Thyroid gland (tissue), 4 donors: ENCODE measurements around the gene TTC8. TPM values are rescaled to one million over a fixed set of nuclear protein-coding genes. Genes with fewer than 3 reads are reported as not detected.
A peak's percentile ranks its signal among the peaks of the same experiment; 100 is the strongest.

ENCODE experiments used
- DNase-seq, 2 donors: peaks; one replicate each; pipeline ENCODE4 v3.0.0-alpha.2; 2019
- H3K27ac ChIP-seq, 3 donors: fragments of 200-600 bp; sonication (generic); 1 replicate in 2 of 3; 2 replicates in 1 of 3; pipeline ENCODE4 v1.5.1; 2016 to 2019; ENCODE audit warnings: mild to moderate bottlenecking in 1 of 3, moderate library complexity in 1 of 3
- H3K27me3 ChIP-seq: fragments of 200-600 bp; sonication (generic); one replicate; pipeline ENCODE4 v1.5.1; 2019
- H3K36me3 ChIP-seq, 2 donors: fragments of 200-600 bp; sonication (generic); one replicate each; pipeline ENCODE4 v1.5.1; 2016 to 2019
- H3K4me1 ChIP-seq, 2 donors: fragments of 200-600 bp; sonication (generic); one replicate each; pipeline ENCODE4 v1.5.1; 2017 to 2019
- H3K4me3 ChIP-seq, 3 donors: fragments of 200-600 bp; sonication (generic); replicated peaks in 1 of 3; 1 replicate in 2 of 3; 2 replicates in 1 of 3; pipeline ENCODE4 v1.5.1; 2016; ENCODE audit warnings: mild to moderate bottlenecking in 1 of 3
- H3K9me3 ChIP-seq: fragments of 200-600 bp; sonication (generic); one replicate; pipeline ENCODE4 v1.5.1; 2017
- CTCF ChIP-seq, 6 experiments: fragments of 200-600 bp in 3 of 6; fragments of 450-650 bp in 3 of 6; sonication (generic) in 3 of 6; IDR thresholded peaks; one replicate each; pipeline ENCODE4 v1.5.1; 2016 to 2019; ENCODE audit warnings: antibody characterized with exemption in 6 of 6, mild to moderate bottlenecking in 2 of 6, inconsistent platforms in 1 of 6, moderate library complexity in 1 of 6
- POLR2A ChIP-seq, 2 donors: fragments of 450-650 bp; IDR thresholded peaks; one replicate each; pipeline ENCODE4 v1.6.1; 2017; ENCODE audit warnings: antibody characterized with exemption in 2 of 2, mild to moderate bottlenecking in 2 of 2, moderate library complexity in 1 of 2
- WGBS, 2 donors: methylation state at CpG; one replicate each; pipeline ENCODE4 v1.1.5; 2017; 5-methylcytosine and 5-hydroxymethylcytosine counted together
- intact Hi-C: fragments of 100-400 bp; cut with DNase I; formaldehyde crosslinking; loops from one replicate; pipeline ENCODE4 v1.15.1; 2023
- total RNA-seq, 4 donors: library from RNA; depleted of rRNA; stranded (reverse); fragments of >200 nt; gene quantifications; one replicate each; pipeline ENCODE4 v1.2.3, GENCODE V29; 2016

TTC8 gene
- total RNA-seq, 4 donors from 2014 or later: 51.4 to 118 (median 68.0) TPM

GRCh38 chr14:88838015-88838414 lies 13.6 kb downstream of the TTC8 start:
- peaks cover 33 to 40% of the 10 kb centered on the region in 2 donors for H3K4me1 ChIP-seq
- H3K4me3 ChIP-seq: no peak overlapping the region
- H3K36me3 ChIP-seq: peaks cover 0 to 4% of the 10 kb centered on the region in 2 donors
- intact Hi-C loops: no loop called here
- WGBS, 2 donors: 94 to 97% methylated on average over 3 of the region's 3 CpGs
- H3K9me3 ChIP-seq: no peaks in the 10 kb centered on the region
- TF ChIP-seq CTCF (IDR thresholded peaks at IDR 0.05): no peak
- no peak for TF ChIP-seq POLR2A (IDR thresholded peaks at IDR 0.05)
- H3K27me3 ChIP-seq: no peaks in the 10 kb centered on the region
- H3K27ac ChIP-seq: peak overlapping the region in 2 of 3 donors; percentile 16 to 97
- DNase-seq: no peak

GRCh38 chr14:88840926-88841325 lies 16.5 kb downstream of the TTC8 start:
- 95% methylated on average over 5 of the region's 5 CpGs for WGBS, 2 donors
- intact Hi-C loops: no loop called here
- Histone ChIP-seq H3K27ac (no peak overlapping the region), H3K4me3 (no peak overlapping the region), H3K27me3 (no peaks in the 10 kb centered on the region), H3K36me3 (peaks cover 0 to 4% of the 10 kb centered on the region in 2 donors), H3K9me3 (no peaks in the 10 kb centered on the region), H3K4me1 (peaks cover 8 to 15% of the 10 kb centered on the region in 2 donors)
- no peak for DNase-seq
- TF ChIP-seq POLR2A (IDR thresholded peaks at IDR 0.05): no peak
- no peak for TF ChIP-seq CTCF (IDR thresholded peaks at IDR 0.05)

- no peaks in the 10 kb centered on the region for H3K9me3 ChIP-seq
- peaks cover 0 to 4% of the 10 kb centered on the region in 2 donors for H3K36me3 ChIP-seq
- H3K4me1 ChIP-seq: peaks cover 3 to 9% of the 10 kb centered on the region in 2 donors
- TF ChIP-seq CTCF (IDR thresholded peaks at IDR 0.05) (no peak), POLR2A (IDR thresholded peaks at IDR 0.05) (no peak)
- DNase-seq: no peak
- 95% methylated on average over 1 of the region's 1 CpG for WGBS, 2 donors
- no peaks in the 10 kb centered on the region for H3K27me3 ChIP-seq
- H3K27ac ChIP-seq: no peak overlapping the region
- intact Hi-C loops: no loop called here
- H3K4me3 ChIP-seq: no peak overlapping the region
These were observed 17.3 kb downstream of the TTC8 start for GRCh38 chr14:88841741-88842140.

- Histone ChIP-seq H3K36me3 (peaks cover 0 to 4% of the 10 kb centered on the region in 2 donors), H3K27me3 (no peaks in the 10 kb centered on the region), H3K9me3 (no peaks in the 10 kb centered on the region), H3K27ac (no peak overlapping the region), H3K4me3 (no peak overlapping the region), H3K4me1 (peaks cover 0 to 5% of the 10 kb centered on the region in 2 donors)
- TF ChIP-seq POLR2A (IDR thresholded peaks at IDR 0.05): no peak
- no peak for TF ChIP-seq CTCF (IDR thresholded peaks at IDR 0.05)
- DNase-seq: no peak
- WGBS, 2 donors: 89 to 94% methylated on average over 1 of the region's 1 CpG
- intact Hi-C loops: no loop called here
These were observed 18.0 kb downstream of the TTC8 start for GRCh38 chr14:88842414-88842813.

GRCh38 chr14:88844980-88845491 lies 20.6 kb downstream of the TTC8 start:
- no peak for DNase-seq
- TF ChIP-seq CTCF (IDR thresholded peaks at IDR 0.05) (no peak), POLR2A (IDR thresholded peaks at IDR 0.05) (no peak)

More at GRCh38 chr14:88844980-88845491, 20.6 kb downstream of the TTC8 start:
- intact Hi-C loops: no loop called here
- H3K4me1 ChIP-seq: no peaks in the 10 kb centered on the region
- 81 to 90% methylated on average over 2 of the region's 2 CpGs for WGBS, 2 donors
- no peak overlapping the region for H3K27ac ChIP-seq
- no peaks in the 10 kb centered on the region for H3K27me3 ChIP-seq
- H3K4me3 ChIP-seq: no peak overlapping the region
- H3K9me3 ChIP-seq: no peaks in the 10 kb centered on the region
- H3K36me3 ChIP-seq: peaks cover 0 to 4% of the 10 kb centered on the region in 2 donors
